ENCODE results near the gene MELK. TPM values are rescaled to one million over a fixed set of nuclear protein-coding genes. Genes with fewer than 3 reads are reported as not detected.

Gene MELK
- total and polyA plus RNA-seq, 2 experiments from 2014 or later = 11.0 to 12.5 TPM

- Histone ChIP-seq H3K79me2 (no peaks in the 10 kb centered on the region), H2AFZ (no peak overlapping the region), H4K20me1 (ENCODE audit: insufficient read depth, poor library complexity, severe bottlenecking) (no peaks in the 10 kb centered on the region), H3K9me3 (ENCODE audit: low read depth) (no peaks in the 10 kb centered on the region), H3K27ac (no peak overlapping the region), H3K4me1 (ENCODE audit: insufficient read depth) (no peaks in the 10 kb centered on the region), H3K9me2 (replicated peaks; ENCODE audit: insufficient read depth) (no peaks in the 10 kb centered on the region), H3K27me3 (no peaks in the 10 kb centered on the region), H3K4me2 (no peak overlapping the region), H3K4me3 (no peak overlapping the region), H3K36me3 (replicated peaks; ENCODE audit: insufficient read depth, low read depth) (no peaks in the 10 kb centered on the region)
- 93% methylated on average over 1 of the region's 1 CpG for WGBS (ENCODE audit: low lambda C conversion rate, missing lambda C conversion rate)
- no peak for TF ChIP-seq CTCF (IDR thresholded peaks at IDR 0.05; ENCODE audit: poor library complexity)
- TF ChIP-seq EZH2 (IDR thresholded peaks at IDR 0.05; ENCODE audit: borderline replicate concordance) = no peak
- TF ChIP-seq EZH2phosphoT487 (IDR thresholded peaks at IDR 0.05; ENCODE audit: low read depth, severe bottlenecking, unreplicated experiment) = no peak
- no peak for DNase-seq (ENCODE audit: low spot score)
Measured at GRCh38 chr9:36690412-36691168, 117.9 kb downstream of the MELK start.

- Histone ChIP-seq H3K27me3 (no peaks in the 10 kb centered on the region), H3K79me2 (no peaks in the 10 kb centered on the region), H3K9me2 (replicated peaks; ENCODE audit: insufficient read depth) (no peaks in the 10 kb centered on the region), H3K4me1 (ENCODE audit: insufficient read depth) (no peaks in the 10 kb centered on the region), H4K20me1 (ENCODE audit: insufficient read depth, poor library complexity, severe bottlenecking) (no peaks in the 10 kb centered on the region), H3K4me2 (no peak overlapping the region), H3K9me3 (ENCODE audit: low read depth) (no peaks in the 10 kb centered on the region), H2AFZ (no peak overlapping the region), H3K27ac (no peak overlapping the region), H3K4me3 (no peak overlapping the region), H3K36me3 (replicated peaks; ENCODE audit: insufficient read depth, low read depth) (no peaks in the 10 kb centered on the region)
- TF ChIP-seq CTCF (IDR thresholded peaks at IDR 0.05; ENCODE audit: poor library complexity) (no peak), EZH2phosphoT487 (IDR thresholded peaks at IDR 0.05; ENCODE audit: low read depth, severe bottlenecking, unreplicated experiment) (no peak), EZH2 (IDR thresholded peaks at IDR 0.05; ENCODE audit: borderline replicate concordance) (no peak)
- no peak for DNase-seq (ENCODE audit: low spot score)
Measured at GRCh38 chr9:36691671-36692070, 119.0 kb downstream of the MELK start.

- no peak overlapping the region for H3K27ac ChIP-seq
- no peak overlapping the region for H2AFZ ChIP-seq
- no peaks in the 10 kb centered on the region for H3K9me2 ChIP-seq (replicated peaks; ENCODE audit: insufficient read depth)
Measured at GRCh38 chr9:36698984-36699383, 126.3 kb downstream of the MELK start.

More at GRCh38 chr9:36698984-36699383, 126.3 kb downstream of the MELK start:
- Histone ChIP-seq H3K4me3 (no peak overlapping the region), H3K79me2 (no peaks in the 10 kb centered on the region), H3K27me3 (no peaks in the 10 kb centered on the region), H3K4me1 (ENCODE audit: insufficient read depth) (no peaks in the 10 kb centered on the region), H4K20me1 (ENCODE audit: insufficient read depth, poor library complexity, severe bottlenecking) (no peaks in the 10 kb centered on the region), H3K4me2 (no peak overlapping the region), H3K36me3 (replicated peaks; ENCODE audit: insufficient read depth, low read depth) (no peaks in the 10 kb centered on the region), H3K9me3 (ENCODE audit: low read depth) (no peaks in the 10 kb centered on the region)
- DNase-seq (ENCODE audit: low spot score) = no peak
- TF ChIP-seq EZH2phosphoT487 (IDR thresholded peaks at IDR 0.05; ENCODE audit: low read depth, severe bottlenecking, unreplicated experiment) = no peak
- TF ChIP-seq CTCF (IDR thresholded peaks at IDR 0.05; ENCODE audit: poor library complexity) = no peak
- no peak for TF ChIP-seq EZH2 (IDR thresholded peaks at IDR 0.05; ENCODE audit: borderline replicate concordance)
- WGBS (ENCODE audit: low lambda C conversion rate, missing lambda C conversion rate) = 73% methylated on average over 3 of the region's 3 CpGs

Data from hepatocyte (in vitro differentiated cells).